ENCODE data around the gene PKM. TPM values are rescaled to one million over a fixed set of nuclear protein-coding genes. Genes with fewer than 3 reads are reported as not detected.

The PKM gene
- total RNA-seq, 2 experiments from 2014 or later: 1,010 to 1,764 TPM

GRCh38 chr15:72197041-72197459 lies 33.9 kb downstream of the PKM start:
- H3K4me1 Mint-ChIP-seq: peaks cover 10% of the 10 kb centered on the region
- no peak for ATAC-seq
- H3K9me3 Mint-ChIP-seq (ENCODE audit: low read depth): no peaks in the 10 kb centered on the region
- H3K4me3 Mint-ChIP-seq: no peak overlapping the region
- H3K36me3 Mint-ChIP-seq: peaks cover 38% of the 10 kb centered on the region
- DNase-seq: no peak
- peaks cover 18% of the 10 kb centered on the region for H3K27me3 Mint-ChIP-seq
- no peak overlapping the region for H3K27ac Mint-ChIP-seq
- CTCF ChIA-PET: interaction anchor here (1.1 to 1.3 kb wide), 2 partner anchors 11 to 108 kb away, joined by 3 read pairs; no protein-coding TSS in a partner anchor

- peaks cover 35% of the 10 kb centered on the region for H3K36me3 Mint-ChIP-seq
- H3K27me3 Mint-ChIP-seq: peaks cover 21% of the 10 kb centered on the region
- H3K9me3 Mint-ChIP-seq (ENCODE audit: low read depth): no peaks in the 10 kb centered on the region
- peaks cover 10% of the 10 kb centered on the region for H3K4me1 Mint-ChIP-seq
- CTCF ChIA-PET: interaction anchor here (1.1 to 1.5 kb wide), 2 partner anchors 28 to 109 kb away, joined by 3 to 4 read pairs; no protein-coding TSS in a partner anchor
- H3K27ac Mint-ChIP-seq: no peak overlapping the region
- H3K4me3 Mint-ChIP-seq: no peak overlapping the region
- DNase-seq (no peak), ATAC-seq (no peak)
Observed at GRCh38 chr15:72196409-72197040, 34.5 kb downstream of the PKM start.

GRCh38 chr15:72195101-72195511 lies 35.9 kb downstream of the PKM start:
- DNase-seq (no peak), ATAC-seq (no peak)
- peaks cover 31% of the 10 kb centered on the region for H3K27me3 Mint-ChIP-seq
- H3K4me1 Mint-ChIP-seq: peaks cover 10% of the 10 kb centered on the region
- CTCF ChIA-PET: interaction anchor here (1.5 to 1.7 kb wide), 2 partner anchors 27 to 39 kb away, joined by 3 to 4 read pairs; no protein-coding TSS in a partner anchor
- H3K27ac Mint-ChIP-seq: no peak overlapping the region
- no peak overlapping the region for H3K4me3 Mint-ChIP-seq
- no peaks in the 10 kb centered on the region for H3K9me3 Mint-ChIP-seq (ENCODE audit: low read depth)
- peaks cover 23% of the 10 kb centered on the region for H3K36me3 Mint-ChIP-seq

- Mint-ChIP-seq H3K27me3 (peaks cover 41% of the 10 kb centered on the region), H3K9me3 (ENCODE audit: low read depth) (no peaks in the 10 kb centered on the region), H3K4me1 (peaks cover 10% of the 10 kb centered on the region), H3K27ac (no peak overlapping the region), H3K4me3 (no peak overlapping the region), H3K36me3 (peaks cover 11% of the 10 kb centered on the region)
- ATAC-seq (no peak), DNase-seq (no peak)
- CTCF ChIA-PET: interaction anchor here (1.4 to 1.7 kb wide), 2 partner anchors 33 to 38 kb away, joined by 3 read pairs; no protein-coding TSS in a partner anchor
Observed at GRCh38 chr15:72193836-72194396, 37.1 kb downstream of the PKM start.

- Mint-ChIP-seq H3K4me3 (no peak overlapping the region), H3K36me3 (no peaks in the 10 kb centered on the region), H3K9me3 (ENCODE audit: low read depth) (no peaks in the 10 kb centered on the region), H3K27me3 (peaks cover 39% of the 10 kb centered on the region), H3K4me1 (no peaks in the 10 kb centered on the region), H3K27ac (no peak overlapping the region)
- no peak for ATAC-seq
- no peak for DNase-seq
- CTCF ChIA-PET: no interaction called here
Observed at GRCh38 chr15:72192416-72192815, 38.6 kb downstream of the PKM start.

GRCh38 chr15:72189250-72189902 lies 41.6 kb downstream of the PKM start:
- Mint-ChIP-seq H3K4me1 (no peaks in the 10 kb centered on the region), H3K4me3 (no peak overlapping the region), H3K36me3 (no peaks in the 10 kb centered on the region), H3K9me3 (ENCODE audit: low read depth) (no peaks in the 10 kb centered on the region), H3K27ac (no peak overlapping the region), H3K27me3 (peaks cover 42% of the 10 kb centered on the region)
- no peak for DNase-seq
- ATAC-seq: no peak
- CTCF ChIA-PET: interaction anchor here (1.0 to 1.1 kb wide), 2 partner anchors 9 to 33 kb away, joined by 4 read pairs; no protein-coding TSS in a partner anchor

GRCh38 chr15:72184165-72184811 lies 46.7 kb downstream of the PKM start:
- no peak overlapping the region for H3K27ac Mint-ChIP-seq
- no peak for ATAC-seq
- H3K4me1 Mint-ChIP-seq: no peaks in the 10 kb centered on the region
- CTCF ChIA-PET: interaction anchor here (0.5 kb wide), 1 partner anchor 24 kb away, joined by 5 read pairs; no protein-coding TSS in a partner anchor
- no peak overlapping the region for H3K4me3 Mint-ChIP-seq
- H3K9me3 Mint-ChIP-seq (ENCODE audit: low read depth): no peaks in the 10 kb centered on the region
- no peak for DNase-seq
- H3K27me3 Mint-ChIP-seq: peaks cover 47% of the 10 kb centered on the region
- no peaks in the 10 kb centered on the region for H3K36me3 Mint-ChIP-seq

- H3K4me1 Mint-ChIP-seq: no peaks in the 10 kb centered on the region
- no peak overlapping the region for H3K4me3 Mint-ChIP-seq
- no peak for DNase-seq
- peaks cover 44% of the 10 kb centered on the region for H3K27me3 Mint-ChIP-seq
- no peaks in the 10 kb centered on the region for H3K36me3 Mint-ChIP-seq
- CTCF ChIA-PET: interaction anchor here (0.5 kb wide), 1 partner anchor 24 kb away, joined by 5 read pairs; no protein-coding TSS in a partner anchor
- no peaks in the 10 kb centered on the region for H3K9me3 Mint-ChIP-seq (ENCODE audit: low read depth)
- ATAC-seq: no peak
- H3K27ac Mint-ChIP-seq: no peak overlapping the region
Observed at GRCh38 chr15:72183781-72184164, 47.2 kb downstream of the PKM start.

GRCh38 chr15:72182673-72183072 lies 48.3 kb downstream of the PKM start:
- DNase-seq (no peak), ATAC-seq (no peak)
- CTCF ChIA-PET: no interaction called here
- no peaks in the 10 kb centered on the region for H3K36me3 Mint-ChIP-seq
- H3K27ac Mint-ChIP-seq: no peak overlapping the region
- no peaks in the 10 kb centered on the region for H3K9me3 Mint-ChIP-seq (ENCODE audit: low read depth)
- H3K27me3 Mint-ChIP-seq: peaks cover 40% of the 10 kb centered on the region
- no peak overlapping the region for H3K4me3 Mint-ChIP-seq
- H3K4me1 Mint-ChIP-seq: no peaks in the 10 kb centered on the region

- DNase-seq: no peak
- Mint-ChIP-seq H3K9me3 (ENCODE audit: low read depth) (no peaks in the 10 kb centered on the region), H3K4me1 (no peaks in the 10 kb centered on the region), H3K27ac (no peak overlapping the region), H3K27me3 (peaks cover 40% of the 10 kb centered on the region), H3K36me3 (no peaks in the 10 kb centered on the region), H3K4me3 (no peak overlapping the region)
- no peak for ATAC-seq
- CTCF ChIA-PET: no interaction called here
Observed at GRCh38 chr15:72182244-72182643, 48.7 kb downstream of the PKM start.

- CTCF ChIA-PET: no interaction called here
- Mint-ChIP-seq H3K36me3 (no peaks in the 10 kb centered on the region), H3K4me1 (no peaks in the 10 kb centered on the region), H3K9me3 (ENCODE audit: low read depth) (no peaks in the 10 kb centered on the region), H3K27ac (no peak overlapping the region), H3K27me3 (peaks cover 44% of the 10 kb centered on the region), H3K4me3 (no peak overlapping the region)
- DNase-seq: no peak
- ATAC-seq: no peak
Observed at GRCh38 chr15:72180761-72181324, 50.1 kb downstream of the PKM start.

- no peak for ATAC-seq
- no peaks in the 10 kb centered on the region for H3K36me3 Mint-ChIP-seq
- no peak overlapping the region for H3K4me3 Mint-ChIP-seq
- no peaks in the 10 kb centered on the region for H3K9me3 Mint-ChIP-seq (ENCODE audit: low read depth)
- CTCF ChIA-PET: no interaction called here
- H3K27me3 Mint-ChIP-seq: peaks cover 45% of the 10 kb centered on the region
- no peak overlapping the region for H3K27ac Mint-ChIP-seq
- DNase-seq: no peak
- H3K4me1 Mint-ChIP-seq: peaks cover under 1% of the 10 kb centered on the region
Observed at GRCh38 chr15:72179950-72180581, 50.9 kb downstream of the PKM start.

Measured in activated CD8-positive, alpha-beta memory T cell treated with anti-CD3 and anti-CD28 coated beads, Interleukin-2, amount 10 ng/mL, durations not matched to agents 7 days and 5 days (primary cell).